ENCODE data around the gene ILKAP.

The ILKAP gene

DNA sequence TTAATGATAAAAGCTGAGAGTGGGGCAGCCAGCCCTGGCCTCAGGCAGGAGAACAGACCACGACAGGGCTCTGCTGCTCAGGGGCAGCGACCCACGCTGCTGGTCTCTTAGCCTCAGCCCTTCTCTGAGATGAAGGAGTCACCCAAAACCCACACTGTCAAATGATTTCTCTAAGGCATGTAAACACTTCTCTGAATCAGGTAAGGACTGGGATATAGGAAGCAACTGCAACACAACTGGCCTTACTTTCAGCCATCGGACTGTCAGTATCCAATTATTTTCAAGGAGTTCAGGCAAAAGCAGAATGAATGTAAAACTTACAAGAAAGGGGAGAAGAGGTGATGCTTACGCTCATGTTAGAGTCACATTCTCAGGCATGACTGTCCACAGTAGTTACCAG lies 22.9 kb downstream of the ILKAP start:
- no peaks in the 10 kb centered on the region for H3K27me3 ChIP-seq (ENCODE audit: insufficient read depth, poor library complexity, severe bottlenecking)
- no peak overlapping the region for H3K4me3 ChIP-seq (replicated peaks; ENCODE audit: insufficient read depth, low read length)
- no peak overlapping the region for H3K27ac ChIP-seq (replicated peaks)
- TF ChIP-seq POLR2AphosphoS5 (IDR thresholded peaks at IDR 0.05; ENCODE audit: low read depth), result no peak
- TF ChIP-seq GABPA (IDR thresholded peaks at IDR 0.05; ENCODE audit: low read depth), result no peak
- TF ChIP-seq, protein P1, sequence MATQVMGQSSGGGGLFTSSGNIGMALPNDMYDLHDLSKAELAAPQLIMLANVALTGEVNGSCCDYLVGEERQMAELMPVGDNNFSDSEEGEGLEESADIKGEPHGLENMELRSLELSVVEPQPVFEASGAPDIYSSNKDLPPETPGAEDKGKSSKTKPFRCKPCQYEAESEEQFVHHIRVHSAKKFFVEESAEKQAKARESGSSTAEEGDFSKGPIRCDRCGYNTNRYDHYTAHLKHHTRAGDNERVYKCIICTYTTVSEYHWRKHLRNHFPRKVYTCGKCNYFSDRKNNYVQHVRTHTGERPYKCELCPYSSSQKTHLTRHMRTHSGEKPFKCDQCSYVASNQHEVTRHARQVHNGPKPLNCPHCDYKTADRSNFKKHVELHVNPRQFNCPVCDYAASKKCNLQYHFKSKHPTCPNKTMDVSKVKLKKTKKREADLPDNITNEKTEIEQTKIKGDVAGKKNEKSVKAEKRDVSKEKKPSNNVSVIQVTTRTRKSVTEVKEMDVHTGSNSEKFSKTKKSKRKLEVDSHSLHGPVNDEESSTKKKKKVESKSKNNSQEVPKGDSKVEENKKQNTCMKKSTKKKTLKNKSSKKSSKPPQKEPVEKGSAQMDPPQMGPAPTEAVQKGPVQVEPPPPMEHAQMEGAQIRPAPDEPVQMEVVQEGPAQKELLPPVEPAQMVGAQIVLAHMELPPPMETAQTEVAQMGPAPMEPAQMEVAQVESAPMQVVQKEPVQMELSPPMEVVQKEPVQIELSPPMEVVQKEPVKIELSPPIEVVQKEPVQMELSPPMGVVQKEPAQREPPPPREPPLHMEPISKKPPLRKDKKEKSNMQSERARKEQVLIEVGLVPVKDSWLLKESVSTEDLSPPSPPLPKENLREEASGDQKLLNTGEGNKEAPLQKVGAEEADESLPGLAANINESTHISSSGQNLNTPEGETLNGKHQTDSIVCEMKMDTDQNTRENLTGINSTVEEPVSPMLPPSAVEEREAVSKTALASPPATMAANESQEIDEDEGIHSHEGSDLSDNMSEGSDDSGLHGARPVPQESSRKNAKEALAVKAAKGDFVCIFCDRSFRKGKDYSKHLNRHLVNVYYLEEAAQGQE (IDR thresholded peaks at IDR 0.05; ENCODE audit: insufficient replicate concordance, low read depth), result no peak
- DNase-seq (ENCODE audit: low read depth in 1 of 2, low spot score in 1 of 2), result no peak

GRCh38 chr2:238176613-238177012 lies 26.9 kb downstream of the ILKAP start:
- no peak for DNase-seq (ENCODE audit: low read depth in 1 of 2, low spot score in 1 of 2)
- Histone ChIP-seq H3K27me3 (ENCODE audit: insufficient read depth, poor library complexity, severe bottlenecking) (no peaks in the 10 kb centered on the region), H3K27ac (replicated peaks) (no peak overlapping the region), H3K4me3 (replicated peaks; ENCODE audit: insufficient read depth, low read length) (no peak overlapping the region)
- TF ChIP-seq GABPA (IDR thresholded peaks at IDR 0.05; ENCODE audit: low read depth) (no peak), SPI1 (IDR thresholded peaks at IDR 0.05; ENCODE audit: borderline replicate concordance, low read depth) (no peak), POLR2AphosphoS5 (IDR thresholded peaks at IDR 0.05; ENCODE audit: low read depth) (no peak)
- TF ChIP-seq, protein P1 (IDR thresholded peaks at IDR 0.05; ENCODE audit: insufficient replicate concordance, low read depth), result no peak
- TF ChIP-seq, protein P2, sequence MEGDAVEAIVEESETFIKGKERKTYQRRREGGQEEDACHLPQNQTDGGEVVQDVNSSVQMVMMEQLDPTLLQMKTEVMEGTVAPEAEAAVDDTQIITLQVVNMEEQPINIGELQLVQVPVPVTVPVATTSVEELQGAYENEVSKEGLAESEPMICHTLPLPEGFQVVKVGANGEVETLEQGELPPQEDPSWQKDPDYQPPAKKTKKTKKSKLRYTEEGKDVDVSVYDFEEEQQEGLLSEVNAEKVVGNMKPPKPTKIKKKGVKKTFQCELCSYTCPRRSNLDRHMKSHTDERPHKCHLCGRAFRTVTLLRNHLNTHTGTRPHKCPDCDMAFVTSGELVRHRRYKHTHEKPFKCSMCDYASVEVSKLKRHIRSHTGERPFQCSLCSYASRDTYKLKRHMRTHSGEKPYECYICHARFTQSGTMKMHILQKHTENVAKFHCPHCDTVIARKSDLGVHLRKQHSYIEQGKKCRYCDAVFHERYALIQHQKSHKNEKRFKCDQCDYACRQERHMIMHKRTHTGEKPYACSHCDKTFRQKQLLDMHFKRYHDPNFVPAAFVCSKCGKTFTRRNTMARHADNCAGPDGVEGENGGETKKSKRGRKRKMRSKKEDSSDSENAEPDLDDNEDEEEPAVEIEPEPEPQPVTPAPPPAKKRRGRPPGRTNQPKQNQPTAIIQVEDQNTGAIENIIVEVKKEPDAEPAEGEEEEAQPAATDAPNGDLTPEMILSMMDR (IDR thresholded peaks at IDR 0.05; ENCODE audit: insufficient read depth, low read length), result no peak

DNA sequence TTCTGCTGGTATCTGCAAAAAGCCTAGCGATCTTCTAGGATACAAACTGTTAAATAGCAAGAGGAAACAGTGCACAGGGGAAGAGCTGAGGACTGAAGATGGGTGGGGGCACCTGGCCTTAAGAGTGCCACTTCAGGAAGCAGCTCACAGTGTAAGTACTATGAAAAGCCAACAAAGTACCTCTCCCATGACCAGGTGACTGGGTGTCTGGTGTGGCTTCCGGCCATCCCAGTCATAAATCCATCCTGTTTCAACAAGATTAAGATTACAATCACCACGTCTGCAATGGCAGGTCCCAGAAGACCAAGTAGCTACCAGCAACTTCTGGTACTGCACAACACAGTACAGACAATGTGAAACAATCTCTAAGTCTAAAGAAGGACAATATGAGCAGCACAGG lies 28.8 kb downstream of the ILKAP start:
- TF ChIP-seq, protein P2 (IDR thresholded peaks at IDR 0.05; ENCODE audit: insufficient read depth, low read length), result no peak
- TF ChIP-seq, protein P1 (IDR thresholded peaks at IDR 0.05; ENCODE audit: insufficient replicate concordance, low read depth), result no peak
- TF ChIP-seq SPI1 (IDR thresholded peaks at IDR 0.05; ENCODE audit: borderline replicate concordance, low read depth), result no peak
- TF ChIP-seq GABPA (IDR thresholded peaks at IDR 0.05; ENCODE audit: low read depth), result no peak
- TF ChIP-seq POLR2AphosphoS5 (IDR thresholded peaks at IDR 0.05; ENCODE audit: low read depth), result no peak
- Histone ChIP-seq H3K27ac (replicated peaks) (no peak overlapping the region), H3K4me3 (replicated peaks; ENCODE audit: insufficient read depth, low read length) (no peak overlapping the region), H3K27me3 (ENCODE audit: insufficient read depth, poor library complexity, severe bottlenecking) (no peaks in the 10 kb centered on the region)
- no peak for DNase-seq (ENCODE audit: low read depth in 1 of 2, low spot score in 1 of 2)
